K562 (cell line): ENCODE data around the gene GPER1. TPM values are rescaled to one million over a fixed set of nuclear protein-coding genes. Genes with fewer than 3 reads are reported as not detected.
A peak's percentile ranks its signal among the peaks of the same experiment; 100 is the strongest.

ENCODE experiments used
- CBFB ChIP-seq: sonication (generic); formaldehyde crosslinking; IDR thresholded peaks from 2 replicates; pipeline ENCODE4 v1.4.0; 2020; ENCODE audit warnings: mild to moderate bottlenecking, missing genetic modification reagents
- CHD1 ChIP-seq: fragments of 200-600 bp; sonication (generic); IDR thresholded peaks from one replicate; pipeline ENCODE4 v1.6.1; 2012; ENCODE audit warnings: mild to moderate bottlenecking, moderate library complexity, low read length, inconsistent platforms
- CHD2 ChIP-seq: IDR thresholded peaks from 2 replicates; pipeline ENCODE4 v1.6.1; 2011; ENCODE audit warnings: low read depth, low read length
- E2F1 ChIP-seq: sonication (generic); formaldehyde crosslinking; IDR thresholded peaks from 2 replicates; pipeline ENCODE4 v1.8.1; 2023; ENCODE audit warnings: mild to moderate bottlenecking, missing genetic modification reagents, moderate library complexity
- HSF4 ChIP-seq: fragments of 250-450 bp; sonication (Bioruptor Pico); IDR thresholded peaks from 2 replicates; pipeline ENCODE4 v2.1.2; 2022; ENCODE audit warnings: mild to moderate bottlenecking, moderate library complexity, borderline replicate concordance
- MTA3 ChIP-seq: fragments of 450-650 bp; formaldehyde crosslinking; IDR thresholded peaks from 2 replicates; pipeline ENCODE4 v1.6.1; 2017; ENCODE audit warnings: mild to moderate bottlenecking, borderline replicate concordance
- NR4A1 ChIP-seq, 2 experiments: fragments of 250-450 bp in 1 of 2; fragments of 450-650 bp in 1 of 2; sonication (Bioruptor Pico) in 1 of 2; IDR thresholded peaks; 2 replicates each; pipeline versions ENCODE4 v1.4.0 to v1.6.1; 2016 to 2020; ENCODE audit warnings: mild to moderate bottlenecking in 2 of 2, missing compliant biosample characterization in 1 of 2, missing genetic modification characterization in 1 of 2, moderate library complexity in 1 of 2
- SP2 ChIP-seq: IDR thresholded peaks from 2 replicates; pipeline ENCODE4 v1.6.1; 2011; ENCODE audit warnings: mild to moderate bottlenecking, low read depth, low read length, moderate library complexity; ENCODE audit not compliant: poor library complexity, severe bottlenecking; ENCODE audit errors: extremely low read depth
- U2AF2 ChIP-seq: fragments of 200-400 bp; formaldehyde crosslinking; optimal IDR thresholded peaks from 2 replicates; pipeline ENCODE3; 2017; ENCODE audit warnings: low read depth, mild to moderate bottlenecking, low read length
- ZNF436 ChIP-seq: fragments of 250-450, 450-650 bp; sonication (Bioruptor Pico); formaldehyde crosslinking; IDR thresholded peaks from 2 replicates; pipeline ENCODE4 v1.7.0; 2020; ENCODE audit warnings: mild to moderate bottlenecking
- ZNF668 ChIP-seq: fragments of 250-450 bp; sonication (Bioruptor Pico); IDR thresholded peaks from 2 replicates; pipeline ENCODE4 v1.8.0; 2022; ENCODE audit warnings: mild to moderate bottlenecking, inconsistent platforms
- ZNF75A ChIP-seq: fragments of 450-650 bp; formaldehyde crosslinking; IDR thresholded peaks from 2 replicates; pipeline ENCODE4 v1.4.0; 2020; ENCODE audit warnings: mild to moderate bottlenecking
- polyA plus RNA-seq, 8 experiments: library from polyadenylated mRNA; depleted of rRNA in 4 of 8; stranded (reverse) in 5 of 8; unstranded in 3 of 8; fragments of >200 nt; fragmentation: Nextera tagmentation in 2 of 8; fragmentation: Illumina TruSeq in 1 of 8; extraction: Ambion mirVana in 2 of 8; extraction: Trizol in 1 of 8; gene quantifications; 2 replicates each; pipeline versions ENCODE4 v1.2.1 to v1.2.3, GENCODE V29; 2011 to 2014; ENCODE audit warnings: inconsistent platforms in 1 of 8, missing spikeins in 1 of 8
- total RNA-seq, 7 experiments: library from RNA; depleted of rRNA in 6 of 7; stranded (reverse); fragments of >200 nt in 6 of 7; fragmentation: Illumina TruSeq in 2 of 7; extraction: Trizol in 2 of 7; gene quantifications; 2 replicates each; pipeline versions ENCODE4 v1.2.1 to v1.2.3, GENCODE V29; 2011 to 2021; ENCODE audit warnings: low replicate concordance in 1 of 7
- TF ChIP-seq, protein P1 (sequence below): fragments of 450-650 bp; formaldehyde crosslinking; IDR thresholded peaks from 2 replicates; pipeline ENCODE4 v1.4.0; 2020; ENCODE audit warnings: mild to moderate bottlenecking, moderate library complexity
- TF ChIP-seq, protein P2 (sequence below), 2 experiments: fragments of 450-650 bp; formaldehyde crosslinking in 1 of 2; IDR thresholded peaks; 2 replicates each; pipeline versions ENCODE4 v1.4.0 to v1.6.1; 2014 to 2020; ENCODE audit warnings: mild to moderate bottlenecking in 2 of 2, borderline replicate concordance in 1 of 2, low read depth in 1 of 2
- TF ChIP-seq, protein P3 (sequence below): sonication (generic); IDR thresholded peaks from 2 replicates; pipeline ENCODE4 v1.6.1; 2016

The GPER1 gene
- total and polyA plus RNA-seq, 9 of the 15 experiments (the other 6 are each of a cell fraction or from before 2014, with no cell fraction given): 0.04 to 0.09 (median 0.08) TPM; not detected in 6

GRCh38 chr7:1086588-1087464, 1.1 kb upstream of the GPER1 start (continued):
- no peak for TF ChIP-seq SP2
- TF ChIP-seq ZNF668 (CRISPR knock-in tag): no peak
- TF ChIP-seq CHD2: no peak
- TF ChIP-seq, protein P1, sequence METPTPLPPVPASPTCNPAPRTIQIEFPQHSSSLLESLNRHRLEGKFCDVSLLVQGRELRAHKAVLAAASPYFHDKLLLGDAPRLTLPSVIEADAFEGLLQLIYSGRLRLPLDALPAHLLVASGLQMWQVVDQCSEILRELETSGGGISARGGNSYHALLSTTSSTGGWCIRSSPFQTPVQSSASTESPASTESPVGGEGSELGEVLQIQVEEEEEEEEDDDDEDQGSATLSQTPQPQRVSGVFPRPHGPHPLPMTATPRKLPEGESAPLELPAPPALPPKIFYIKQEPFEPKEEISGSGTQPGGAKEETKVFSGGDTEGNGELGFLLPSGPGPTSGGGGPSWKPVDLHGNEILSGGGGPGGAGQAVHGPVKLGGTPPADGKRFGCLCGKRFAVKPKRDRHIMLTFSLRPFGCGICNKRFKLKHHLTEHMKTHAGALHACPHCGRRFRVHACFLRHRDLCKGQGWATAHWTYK (CRISPR knock-in tag): no peak
- TF ChIP-seq CHD1: no peak
- TF ChIP-seq HSF4: no peak
- TF ChIP-seq ZNF436 (CRISPR knock-in tag): no peak
- TF ChIP-seq ZNF75A (CRISPR knock-in tag): no peak
- no peak for TF ChIP-seq CBFB (CRISPR knock-in tag)
- peak; percentile 53; the same call in 1 of the 2 replicates for TF ChIP-seq MTA3
- TF ChIP-seq, protein P2, sequence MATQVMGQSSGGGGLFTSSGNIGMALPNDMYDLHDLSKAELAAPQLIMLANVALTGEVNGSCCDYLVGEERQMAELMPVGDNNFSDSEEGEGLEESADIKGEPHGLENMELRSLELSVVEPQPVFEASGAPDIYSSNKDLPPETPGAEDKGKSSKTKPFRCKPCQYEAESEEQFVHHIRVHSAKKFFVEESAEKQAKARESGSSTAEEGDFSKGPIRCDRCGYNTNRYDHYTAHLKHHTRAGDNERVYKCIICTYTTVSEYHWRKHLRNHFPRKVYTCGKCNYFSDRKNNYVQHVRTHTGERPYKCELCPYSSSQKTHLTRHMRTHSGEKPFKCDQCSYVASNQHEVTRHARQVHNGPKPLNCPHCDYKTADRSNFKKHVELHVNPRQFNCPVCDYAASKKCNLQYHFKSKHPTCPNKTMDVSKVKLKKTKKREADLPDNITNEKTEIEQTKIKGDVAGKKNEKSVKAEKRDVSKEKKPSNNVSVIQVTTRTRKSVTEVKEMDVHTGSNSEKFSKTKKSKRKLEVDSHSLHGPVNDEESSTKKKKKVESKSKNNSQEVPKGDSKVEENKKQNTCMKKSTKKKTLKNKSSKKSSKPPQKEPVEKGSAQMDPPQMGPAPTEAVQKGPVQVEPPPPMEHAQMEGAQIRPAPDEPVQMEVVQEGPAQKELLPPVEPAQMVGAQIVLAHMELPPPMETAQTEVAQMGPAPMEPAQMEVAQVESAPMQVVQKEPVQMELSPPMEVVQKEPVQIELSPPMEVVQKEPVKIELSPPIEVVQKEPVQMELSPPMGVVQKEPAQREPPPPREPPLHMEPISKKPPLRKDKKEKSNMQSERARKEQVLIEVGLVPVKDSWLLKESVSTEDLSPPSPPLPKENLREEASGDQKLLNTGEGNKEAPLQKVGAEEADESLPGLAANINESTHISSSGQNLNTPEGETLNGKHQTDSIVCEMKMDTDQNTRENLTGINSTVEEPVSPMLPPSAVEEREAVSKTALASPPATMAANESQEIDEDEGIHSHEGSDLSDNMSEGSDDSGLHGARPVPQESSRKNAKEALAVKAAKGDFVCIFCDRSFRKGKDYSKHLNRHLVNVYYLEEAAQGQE (IDR thresholded peaks at IDR 0.05; ENCODE audit: borderline replicate concordance): peak; percentile 48; the same call in 1 of the 2 replicates
- TF ChIP-seq, protein P2 (CRISPR knock-in tag; IDR thresholded peaks at IDR 0.05; ENCODE audit: low read depth): no peak
- TF ChIP-seq, protein P3, sequence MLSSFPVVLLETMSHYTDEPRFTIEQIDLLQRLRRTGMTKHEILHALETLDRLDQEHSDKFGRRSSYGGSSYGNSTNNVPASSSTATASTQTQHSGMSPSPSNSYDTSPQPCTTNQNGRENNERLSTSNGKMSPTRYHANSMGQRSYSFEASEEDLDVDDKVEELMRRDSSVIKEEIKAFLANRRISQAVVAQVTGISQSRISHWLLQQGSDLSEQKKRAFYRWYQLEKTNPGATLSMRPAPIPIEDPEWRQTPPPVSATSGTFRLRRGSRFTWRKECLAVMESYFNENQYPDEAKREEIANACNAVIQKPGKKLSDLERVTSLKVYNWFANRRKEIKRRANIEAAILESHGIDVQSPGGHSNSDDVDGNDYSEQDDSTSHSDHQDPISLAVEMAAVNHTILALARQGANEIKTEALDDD: no peak
- no peak for TF ChIP-seq NR4A1 (CRISPR knock-in tag; IDR thresholded peaks at IDR 0.05)
- no peak for TF ChIP-seq NR4A1 (tag; IDR thresholded peaks at IDR 0.05)
- TF ChIP-seq E2F1 (CRISPR knock-in tag): no peak
- TF ChIP-seq U2AF2: no peak
